K562 (cell line): ENCODE data around the gene ROBO2. TPM values are rescaled to one million over a fixed set of nuclear protein-coding genes. Genes with fewer than 3 reads are reported as not detected.

Experiments
- REST ChIP-seq, 2 experiments: fragments of 450-650 bp; formaldehyde crosslinking in 1 of 2; IDR thresholded peaks; 2 replicates each; pipeline versions ENCODE4 v1.4.0 to v1.6.1; 2014 to 2020; ENCODE audit warnings: mild to moderate bottlenecking in 2 of 2, borderline replicate concordance in 1 of 2, low read depth in 1 of 2
- polyA plus RNA-seq, 8 experiments: library from polyadenylated mRNA; depleted of rRNA in 4 of 8; stranded (reverse) in 5 of 8; unstranded in 3 of 8; fragments of >200 nt; fragmentation: Nextera tagmentation in 2 of 8; fragmentation: Illumina TruSeq in 1 of 8; extraction: Ambion mirVana in 2 of 8; extraction: Trizol in 1 of 8; gene quantifications; 2 replicates each; pipeline versions ENCODE4 v1.2.1 to v1.2.3, GENCODE V29; 2011 to 2014; ENCODE audit warnings: inconsistent platforms in 1 of 8, missing spikeins in 1 of 8
- total RNA-seq, 7 experiments: library from RNA; depleted of rRNA in 6 of 7; stranded (reverse); fragments of >200 nt in 6 of 7; fragmentation: Illumina TruSeq in 2 of 7; extraction: Trizol in 2 of 7; gene quantifications; 2 replicates each; pipeline versions ENCODE4 v1.2.1 to v1.2.3, GENCODE V29; 2011 to 2021; ENCODE audit warnings: low replicate concordance in 1 of 7
- TF ChIP-seq, protein P1 (sequence below): sonication (generic); formaldehyde crosslinking; IDR thresholded peaks from 2 replicates; pipeline ENCODE4 v1.8.1; 2023; ENCODE audit warnings: mild to moderate bottlenecking, missing genetic modification reagents, moderate library complexity

ROBO2 gene
- total and polyA plus RNA-seq, 9 of the 15 experiments (the other 6 are each of a cell fraction or from before 2014, with no cell fraction given) = 0.84 to 3.0 (median 1.7) TPM

GRCh38 chr3:77467702-77468625 is 428.1 kb downstream of the ROBO2 start (continued):
- no peak for TF ChIP-seq REST (IDR thresholded peaks at IDR 0.05; ENCODE audit: borderline replicate concordance)
- TF ChIP-seq REST (CRISPR knock-in tag; IDR thresholded peaks at IDR 0.05; ENCODE audit: low read depth) = no peak
- TF ChIP-seq, protein P1, sequence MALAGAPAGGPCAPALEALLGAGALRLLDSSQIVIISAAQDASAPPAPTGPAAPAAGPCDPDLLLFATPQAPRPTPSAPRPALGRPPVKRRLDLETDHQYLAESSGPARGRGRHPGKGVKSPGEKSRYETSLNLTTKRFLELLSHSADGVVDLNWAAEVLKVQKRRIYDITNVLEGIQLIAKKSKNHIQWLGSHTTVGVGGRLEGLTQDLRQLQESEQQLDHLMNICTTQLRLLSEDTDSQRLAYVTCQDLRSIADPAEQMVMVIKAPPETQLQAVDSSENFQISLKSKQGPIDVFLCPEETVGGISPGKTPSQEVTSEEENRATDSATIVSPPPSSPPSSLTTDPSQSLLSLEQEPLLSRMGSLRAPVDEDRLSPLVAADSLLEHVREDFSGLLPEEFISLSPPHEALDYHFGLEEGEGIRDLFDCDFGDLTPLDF (CRISPR knock-in tag) = no peak
